Activated naive CD4-positive, alpha-beta T cell treated with anti-CD3 and anti-CD28 coated beads, Interleukin-2, amount 50 U/mL, for 16 hours (primary cell): Measurements from ENCODE around the gene RPL13.
A peak's percentile ranks its signal among the peaks of the same experiment; 100 is the strongest.

Experiments
- DNase-seq: peaks from one replicate; pipeline ENCODE4 v3.0.0-alpha.2; 2020

The RPL13 gene

DNA sequence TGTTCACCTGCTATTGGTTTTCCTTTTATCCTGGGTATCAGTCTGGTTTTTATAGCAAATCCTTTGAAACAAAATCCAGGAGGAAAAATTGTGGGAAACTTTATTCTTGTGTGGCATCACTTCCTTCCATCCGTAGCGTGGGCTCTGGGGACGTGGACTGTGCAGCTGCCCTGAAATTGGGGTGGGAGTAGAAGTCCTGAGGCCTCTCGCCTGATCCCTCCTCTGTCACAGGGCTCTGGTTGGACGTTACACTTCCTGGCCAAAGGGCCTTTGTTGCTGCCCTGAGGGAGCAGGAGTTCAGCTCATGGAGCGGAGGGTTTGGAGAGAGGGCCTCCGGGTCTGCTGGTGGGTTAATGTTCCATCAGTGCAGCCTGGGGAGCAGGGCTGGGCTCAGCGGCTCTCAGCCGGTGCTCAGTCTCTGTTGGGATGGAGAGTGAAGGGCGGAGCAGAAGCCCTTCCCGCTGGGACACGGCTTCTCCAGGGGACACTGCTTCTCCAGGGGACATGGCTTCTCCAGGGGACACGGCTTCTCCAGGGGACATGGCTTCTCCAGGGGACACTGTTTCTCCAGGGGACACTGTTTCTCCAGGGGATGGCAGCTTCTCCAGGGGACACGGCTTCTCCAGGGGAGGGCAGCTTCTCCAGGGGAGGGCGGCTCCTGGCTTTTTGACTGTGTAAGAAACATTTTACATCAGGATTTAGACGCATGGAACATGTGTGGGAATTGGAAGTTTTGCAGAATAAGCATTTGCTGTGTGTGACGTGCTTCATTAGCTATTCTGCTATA is 15.2 kb upstream of the RPL13 start:
- DNase-seq = no peak

DNA sequence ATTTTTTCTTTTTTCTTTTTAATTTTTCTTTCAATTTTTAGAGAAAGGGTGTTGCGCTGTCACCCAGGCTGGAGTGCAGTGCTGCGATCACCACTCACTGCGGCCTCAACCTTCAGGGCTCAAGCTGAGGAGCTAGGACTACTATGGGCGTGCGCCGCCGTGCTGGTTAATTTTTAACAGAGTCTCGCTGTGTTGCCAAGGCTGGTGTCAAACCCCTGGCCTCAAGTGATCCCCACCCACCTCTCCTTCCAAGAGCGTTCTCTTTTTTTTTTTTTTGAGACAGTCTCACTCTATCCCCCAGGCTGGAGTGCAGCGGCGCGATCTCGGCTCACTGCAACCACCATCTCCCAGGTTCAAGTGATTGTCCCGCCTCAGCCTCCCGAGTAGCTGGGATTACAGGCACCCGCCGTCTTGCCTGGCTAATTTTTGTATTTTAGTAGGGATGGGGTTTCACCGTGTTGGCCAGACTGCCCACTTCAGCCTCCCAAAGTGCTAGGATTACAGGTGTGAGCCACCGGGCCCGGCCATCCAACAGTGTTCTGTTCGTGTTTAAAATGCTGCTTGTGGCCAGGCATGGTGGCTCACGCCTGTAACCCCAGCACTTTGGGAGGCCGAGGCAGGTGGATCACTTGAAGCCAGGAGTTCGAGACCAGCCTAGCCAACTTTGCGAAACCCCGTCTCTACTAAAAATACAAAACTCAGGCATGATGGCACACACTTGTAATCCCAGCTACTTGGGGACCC is 14.5 kb upstream of the RPL13 start:
- DNase-seq = no peak

DNA sequence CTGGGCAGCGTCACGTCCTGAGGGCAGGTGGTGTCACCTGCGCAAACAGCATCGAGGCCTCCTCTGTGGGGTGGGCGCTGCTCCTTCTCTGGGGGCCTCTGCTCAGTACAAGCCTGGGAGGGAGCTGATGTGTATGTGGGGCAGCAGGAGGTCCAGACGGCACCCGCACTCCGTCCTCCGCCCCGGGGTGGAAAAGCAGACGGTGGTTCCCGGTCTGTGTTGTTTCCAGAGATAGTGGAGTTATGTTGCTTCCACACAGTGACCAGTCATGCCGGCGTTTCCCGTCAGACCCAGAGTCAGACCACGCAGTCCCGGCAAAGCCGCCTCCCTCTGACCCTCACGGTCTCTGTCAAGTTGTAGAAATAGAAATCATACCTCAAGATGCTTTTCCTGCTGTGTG is 13.7 kb upstream of the RPL13 start:
- no peak for DNase-seq

DNA sequence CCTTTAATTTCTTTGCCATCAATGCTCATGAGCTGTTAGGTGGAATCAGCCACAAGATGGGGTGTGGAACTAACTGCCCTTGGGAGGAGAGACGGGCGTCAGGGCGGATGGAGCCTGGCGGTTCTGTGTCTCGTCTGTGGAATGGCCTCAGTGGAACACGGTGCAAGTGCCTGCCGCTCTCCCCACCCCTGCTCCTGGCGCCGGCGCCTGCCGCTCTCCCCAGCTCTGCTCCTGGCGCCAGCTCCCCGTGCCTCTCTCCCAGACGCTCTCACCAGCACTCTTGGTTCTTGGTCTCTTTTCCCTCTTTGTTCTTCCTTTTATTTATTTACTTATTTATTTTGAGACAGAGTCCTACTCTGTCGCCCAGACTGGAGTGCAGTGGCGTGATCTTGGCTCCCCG is 13.2 kb upstream of the RPL13 start:
- DNase-seq = no peak

DNA sequence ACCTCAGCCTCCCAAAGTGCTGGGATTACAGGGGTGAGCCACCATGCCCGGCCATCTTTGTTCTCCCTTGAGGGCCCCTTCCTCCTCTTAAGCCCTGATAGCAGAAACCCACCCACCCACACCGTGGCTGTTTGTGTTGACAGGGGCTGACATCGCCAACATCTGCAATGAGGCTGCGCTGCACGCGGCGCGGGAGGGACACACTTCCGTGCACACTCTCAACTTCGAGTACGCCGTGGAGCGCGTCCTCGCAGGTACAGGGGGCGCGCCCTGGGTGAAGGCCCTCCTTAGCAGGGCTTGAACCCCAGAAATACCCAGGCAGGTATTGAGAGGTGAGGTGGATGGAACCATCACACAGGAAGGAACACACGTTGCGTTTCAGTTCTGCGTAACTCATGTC is 12.6 kb upstream of the RPL13 start:
- no peak for DNase-seq

DNA sequence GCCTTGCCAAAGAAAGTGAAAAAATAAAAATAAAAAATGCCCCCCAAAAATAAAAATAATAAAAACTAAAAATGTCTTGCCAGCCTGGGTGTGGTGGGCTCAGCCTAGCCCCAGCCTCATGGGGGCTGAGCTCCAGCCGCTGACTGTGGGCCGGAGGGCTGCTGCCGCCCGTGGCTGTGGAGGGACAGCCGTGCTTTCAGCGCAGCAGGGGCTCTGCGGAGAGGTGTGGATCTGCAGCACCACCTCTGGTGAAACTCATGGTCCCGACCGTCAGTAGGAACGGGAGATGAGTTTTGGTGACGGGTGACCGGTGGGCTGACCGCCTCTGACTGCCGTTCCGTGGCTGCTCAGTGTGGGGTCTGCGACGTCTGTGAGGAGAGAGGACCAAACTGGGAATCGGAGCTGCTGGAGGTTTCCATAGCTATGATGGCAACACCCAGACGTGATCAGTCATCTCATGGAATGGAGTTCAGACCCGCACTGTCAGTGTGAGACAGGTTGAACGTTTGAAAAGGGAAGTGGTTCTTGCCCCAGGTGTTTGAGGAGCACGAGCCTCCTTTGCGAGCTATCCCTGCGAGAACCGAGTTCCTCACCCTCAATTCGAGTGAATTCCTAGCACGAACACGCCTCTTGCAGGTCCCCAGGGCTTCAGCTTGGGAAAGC is 12.0 kb upstream of the RPL13 start:
- no peak for DNase-seq

DNA sequence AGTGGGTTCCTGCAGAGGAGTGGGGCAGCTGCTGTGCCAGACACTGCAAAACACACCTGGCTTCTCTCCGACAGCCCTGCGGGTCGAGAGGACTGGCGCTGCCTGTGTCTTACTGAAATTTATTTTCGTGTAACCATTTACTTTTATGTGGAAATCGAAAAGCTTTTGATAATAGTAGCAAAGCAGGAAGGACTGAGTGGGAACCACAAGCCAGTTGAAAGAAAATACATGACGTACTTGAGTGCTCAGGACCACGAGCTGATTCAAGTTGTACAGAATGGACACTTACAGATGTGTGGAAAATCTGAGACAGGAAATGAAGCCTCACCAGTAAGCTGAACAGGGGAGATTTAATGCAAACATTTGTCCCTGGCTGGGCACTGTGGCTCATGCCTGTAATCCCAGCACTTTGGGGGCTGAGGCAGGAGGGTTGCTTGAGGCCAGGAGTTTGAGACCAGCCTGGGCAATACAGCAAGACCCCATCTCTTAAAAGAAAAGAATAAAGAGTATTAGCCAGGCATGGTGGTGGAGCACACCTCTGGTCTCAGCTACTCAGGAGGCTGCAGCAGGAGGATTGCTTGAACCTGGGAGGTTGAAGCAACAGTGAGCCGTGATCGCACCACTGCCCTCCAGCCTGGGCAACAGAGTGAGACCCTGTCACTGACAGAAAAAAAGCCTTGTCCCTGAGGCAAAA is 11.3 kb upstream of the RPL13 start:
- DNase-seq = no peak

DNA sequence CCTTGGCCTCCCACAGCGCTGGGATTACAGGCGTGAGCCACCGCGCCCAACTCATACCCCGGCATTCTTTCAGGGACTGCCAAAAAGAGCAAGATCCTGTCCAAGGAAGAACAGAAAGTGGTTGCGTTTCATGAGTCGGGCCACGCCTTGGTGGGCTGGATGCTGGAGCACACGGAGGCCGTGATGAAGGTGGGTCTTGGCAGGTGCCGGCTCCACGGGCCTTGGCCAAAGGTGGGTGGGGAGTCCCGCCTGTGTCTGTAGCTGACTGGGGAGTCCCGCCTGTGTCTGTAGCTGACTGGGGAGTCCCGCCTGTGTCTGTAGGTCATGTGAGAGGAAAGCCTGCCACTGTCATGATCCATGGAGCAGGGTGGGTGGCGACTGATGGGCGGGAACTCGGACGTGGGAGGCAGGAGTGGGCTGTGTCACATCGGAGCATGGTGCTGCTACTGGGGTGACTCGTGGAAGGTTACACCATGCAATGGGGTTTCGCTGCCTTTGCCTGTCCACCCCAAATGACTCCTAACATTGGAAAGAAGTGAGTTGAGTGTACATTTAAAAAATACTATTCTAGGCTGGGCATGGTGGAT is 10.0 kb upstream of the RPL13 start:
- DNase-seq = no peak

DNA sequence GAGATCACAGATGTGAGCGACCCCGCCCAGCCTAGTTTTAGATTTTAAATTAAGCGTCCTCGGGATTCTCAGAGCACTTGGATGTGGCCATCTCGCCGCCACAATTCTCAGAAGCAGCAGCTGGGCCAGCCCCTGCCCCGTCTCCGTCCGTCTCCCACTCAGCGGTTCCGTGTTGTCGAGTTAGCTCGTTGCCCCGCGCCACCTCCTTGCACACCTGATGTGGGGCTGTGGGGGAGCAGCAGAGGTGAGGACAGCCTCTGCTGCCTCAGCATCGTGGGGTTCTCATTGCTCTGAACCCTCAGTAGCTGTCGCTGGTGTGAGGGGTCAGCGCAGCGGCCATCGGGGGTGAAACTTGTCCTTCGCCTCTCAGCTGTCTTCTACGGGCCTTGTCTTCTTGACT is 8.2 kb upstream of the RPL13 start:
- DNase-seq = no peak

DNA sequence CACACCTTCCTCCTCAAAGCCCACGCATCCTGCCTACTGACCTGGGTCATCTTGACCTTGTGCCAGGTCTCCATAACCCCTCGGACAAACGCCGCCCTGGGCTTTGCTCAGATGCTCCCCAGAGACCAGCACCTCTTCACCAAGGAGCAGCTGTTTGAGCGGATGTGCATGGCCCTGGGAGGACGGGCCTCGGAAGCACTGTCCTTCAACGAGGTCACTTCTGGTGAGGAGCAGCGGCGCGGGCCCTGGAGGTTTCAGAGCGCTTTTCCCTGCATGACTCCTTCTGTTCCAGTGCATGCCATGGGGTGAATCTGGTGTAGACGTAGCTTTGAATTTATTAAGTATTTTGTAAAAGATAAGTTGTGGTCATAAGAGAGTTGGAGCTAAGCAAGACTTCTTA is 7.6 kb upstream of the RPL13 start:
- no peak for DNase-seq

DNA sequence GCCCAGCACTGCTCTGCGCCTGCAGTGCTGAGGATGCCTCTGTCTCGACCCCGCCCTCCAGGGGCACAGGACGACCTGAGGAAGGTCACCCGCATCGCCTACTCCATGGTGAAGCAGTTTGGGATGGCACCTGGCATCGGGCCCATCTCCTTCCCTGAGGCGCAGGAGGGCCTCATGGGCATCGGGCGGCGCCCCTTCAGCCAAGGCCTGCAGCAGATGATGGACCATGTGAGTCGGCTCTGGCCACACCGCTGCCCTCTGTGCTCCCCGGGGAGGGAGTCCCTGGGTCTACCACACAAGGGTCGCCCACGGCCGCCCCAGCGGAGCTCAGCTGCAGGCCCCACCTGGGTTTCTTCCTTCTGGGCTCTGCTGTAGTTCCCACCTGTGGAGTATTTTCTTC is 6.7 kb upstream of the RPL13 start:
- DNase-seq = no peak

DNA sequence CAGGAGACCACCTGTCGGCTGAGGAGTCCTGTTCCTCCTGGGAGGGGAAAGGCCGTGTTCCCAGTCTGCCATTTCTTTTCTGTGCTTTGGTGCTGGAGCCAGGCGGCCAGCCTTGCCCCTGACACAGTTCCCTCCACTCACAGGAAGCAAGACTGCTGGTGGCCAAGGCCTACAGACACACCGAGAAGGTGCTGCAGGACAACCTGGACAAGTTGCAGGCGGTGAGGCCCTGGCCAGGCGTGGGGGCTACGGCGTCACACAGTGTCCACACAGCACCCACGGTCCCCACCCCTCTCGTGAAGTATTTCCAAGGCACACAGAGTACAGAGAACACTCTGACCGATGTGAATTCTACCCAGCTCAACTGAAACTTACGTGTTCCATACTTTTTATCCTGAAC is 6.1 kb upstream of the RPL13 start:
- no peak for DNase-seq

DNA sequence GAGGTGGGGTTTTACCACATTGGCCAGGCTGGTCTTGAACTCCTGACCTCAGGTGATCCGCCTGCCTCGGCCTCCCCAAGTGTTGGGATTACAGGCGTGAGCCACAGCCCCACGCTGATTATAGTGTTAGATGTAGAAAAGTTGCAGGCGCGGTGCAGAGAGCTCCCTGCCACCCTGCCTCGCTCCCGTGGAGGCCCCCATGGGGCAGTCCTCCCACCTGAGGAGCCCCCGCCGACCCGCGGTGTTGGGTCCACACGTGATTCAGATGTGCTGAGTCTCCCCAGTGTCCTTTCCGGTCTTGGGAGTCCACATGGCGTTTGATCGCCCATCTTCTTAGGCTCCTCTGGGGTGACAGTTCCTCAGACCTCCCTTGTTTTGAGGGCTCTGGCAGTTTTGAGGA is 5.2 kb upstream of the RPL13 start:
- no peak for DNase-seq

DNA sequence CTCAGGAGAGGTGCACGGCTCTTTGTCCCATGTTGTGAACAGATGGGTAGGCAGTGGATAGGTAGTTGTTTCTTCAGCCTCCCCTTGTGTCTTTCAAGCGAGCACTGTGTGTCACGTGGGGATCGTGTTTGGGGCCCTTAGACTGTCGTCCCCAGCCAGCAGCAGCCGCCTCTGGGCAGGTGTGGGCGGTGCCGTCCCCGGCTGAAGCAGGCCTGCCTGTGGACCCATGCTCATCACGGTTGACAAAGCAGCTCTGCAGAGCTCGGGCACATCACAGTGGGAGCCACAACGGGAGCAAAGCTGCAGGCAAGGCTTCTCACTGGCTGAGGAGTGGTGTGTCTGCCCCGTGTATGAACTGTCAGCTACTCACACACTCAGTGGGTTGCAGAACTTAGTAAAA is 4.7 kb upstream of the RPL13 start:
- no peak for DNase-seq

DNA sequence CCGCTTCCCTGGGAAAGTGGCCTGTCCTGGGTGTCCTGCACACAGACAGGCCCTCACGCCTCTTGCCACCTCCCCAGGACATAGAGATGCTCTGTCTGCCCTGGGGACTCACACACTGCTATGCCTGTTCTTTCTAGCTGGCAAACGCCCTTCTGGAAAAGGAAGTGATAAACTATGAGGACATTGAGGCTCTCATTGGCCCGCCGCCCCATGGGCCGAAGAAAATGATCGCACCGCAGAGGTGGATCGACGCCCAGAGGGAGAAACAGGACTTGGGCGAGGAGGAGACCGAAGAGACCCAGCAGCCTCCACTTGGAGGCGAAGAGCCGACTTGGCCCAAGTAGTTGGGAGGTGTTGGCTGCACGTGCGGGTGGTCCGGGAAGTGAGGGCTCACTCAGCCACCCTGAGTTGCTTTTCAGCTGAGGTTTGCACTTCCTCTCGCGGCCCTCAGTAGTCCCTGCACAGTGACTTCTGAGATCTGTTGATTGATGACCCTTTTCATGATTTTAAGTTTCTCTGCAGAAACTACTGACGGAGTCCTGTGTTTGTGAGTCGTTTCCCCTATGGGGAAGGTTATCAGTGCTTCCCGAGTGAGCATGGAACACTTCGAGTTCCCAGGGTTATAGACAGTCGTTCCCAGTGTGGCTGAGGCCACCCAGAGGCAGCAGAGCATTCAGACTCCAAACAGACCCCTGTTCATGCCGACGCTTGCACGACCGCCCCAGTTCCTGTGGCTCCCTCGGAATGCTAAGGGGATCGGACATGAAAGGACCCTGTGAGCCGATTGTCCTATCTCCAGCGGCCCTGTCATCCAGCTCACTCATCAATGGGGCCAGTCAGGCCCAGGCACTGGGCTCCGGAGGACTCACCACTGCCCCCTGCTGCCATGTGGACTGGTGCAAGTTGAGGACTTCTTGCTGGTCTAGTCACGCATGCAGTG is 3.5 kb upstream of the RPL13 start:
- peak; percentile 88 for DNase-seq

DNA sequence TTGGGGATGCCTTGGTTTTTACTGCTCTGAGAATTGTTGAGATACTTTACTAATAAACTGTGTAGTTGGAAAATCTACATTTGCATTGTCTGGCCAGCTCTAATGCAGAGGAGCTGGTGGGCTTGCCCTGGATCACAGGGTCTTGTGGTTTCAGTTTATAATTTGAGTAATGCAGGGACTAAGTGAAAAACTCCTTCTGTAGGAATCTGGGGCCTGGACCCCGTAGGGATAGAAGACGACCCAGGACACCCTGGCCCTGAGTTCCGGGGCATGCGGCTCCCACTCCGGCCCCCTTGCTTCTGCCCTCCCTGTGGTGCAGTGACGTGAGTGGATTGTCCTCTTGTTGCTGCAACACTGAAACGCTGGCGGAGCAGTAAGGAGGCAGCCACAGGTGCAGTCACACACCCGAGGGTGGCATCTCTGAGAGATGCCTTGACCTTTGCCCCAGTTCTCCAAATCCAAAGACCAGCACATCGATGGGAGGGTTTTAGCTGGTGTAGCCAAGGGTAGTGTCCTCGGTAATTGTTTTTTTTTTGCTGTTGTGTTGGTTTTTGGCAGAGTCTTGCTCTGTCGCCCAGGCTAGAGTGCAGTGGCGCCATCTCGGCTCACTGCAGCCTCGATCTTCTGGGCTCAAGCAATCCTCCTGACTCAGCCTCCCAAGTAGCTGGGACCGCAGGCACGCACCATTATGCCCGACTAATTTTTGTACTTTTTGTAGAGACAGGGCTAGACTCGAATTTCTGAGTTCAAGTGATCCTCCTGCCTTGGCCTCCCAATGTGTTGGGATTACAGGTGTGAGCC is 2.6 kb upstream of the RPL13 start:
- no peak for DNase-seq

DNA sequence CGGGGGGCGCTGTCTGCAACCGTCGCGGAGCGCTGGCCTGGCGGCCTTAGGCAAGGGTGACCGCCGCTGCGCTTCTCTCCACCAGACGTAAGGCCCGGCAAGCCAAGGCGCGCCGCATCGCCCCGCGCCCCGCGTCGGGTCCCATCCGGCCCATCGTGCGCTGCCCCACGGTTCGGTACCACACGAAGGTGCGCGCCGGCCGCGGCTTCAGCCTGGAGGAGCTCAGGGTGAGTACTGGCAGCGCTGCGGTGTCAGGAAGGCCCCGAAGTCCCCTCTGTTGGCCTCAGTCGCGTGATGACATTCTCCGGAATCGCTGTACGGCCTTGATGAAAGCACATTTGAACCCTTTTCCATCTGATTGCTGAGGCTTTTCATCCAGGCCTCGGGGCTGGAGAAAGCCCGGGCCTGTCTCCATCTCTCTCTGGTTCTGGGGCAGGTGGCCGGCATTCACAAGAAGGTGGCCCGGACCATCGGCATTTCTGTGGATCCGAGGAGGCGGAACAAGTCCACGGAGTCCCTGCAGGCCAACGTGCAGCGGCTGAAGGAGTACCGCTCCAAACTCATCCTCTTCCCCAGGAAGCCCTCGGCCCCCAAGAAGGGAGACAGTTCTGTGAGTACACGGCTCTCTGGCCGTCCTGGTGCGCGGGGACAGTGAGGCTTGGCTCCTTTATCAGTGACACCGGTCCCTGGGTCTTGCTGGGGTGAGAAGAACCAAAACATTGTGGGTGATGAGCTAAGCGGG is 831 bp downstream of the RPL13 start:
- DNase-seq = no peak

DNA sequence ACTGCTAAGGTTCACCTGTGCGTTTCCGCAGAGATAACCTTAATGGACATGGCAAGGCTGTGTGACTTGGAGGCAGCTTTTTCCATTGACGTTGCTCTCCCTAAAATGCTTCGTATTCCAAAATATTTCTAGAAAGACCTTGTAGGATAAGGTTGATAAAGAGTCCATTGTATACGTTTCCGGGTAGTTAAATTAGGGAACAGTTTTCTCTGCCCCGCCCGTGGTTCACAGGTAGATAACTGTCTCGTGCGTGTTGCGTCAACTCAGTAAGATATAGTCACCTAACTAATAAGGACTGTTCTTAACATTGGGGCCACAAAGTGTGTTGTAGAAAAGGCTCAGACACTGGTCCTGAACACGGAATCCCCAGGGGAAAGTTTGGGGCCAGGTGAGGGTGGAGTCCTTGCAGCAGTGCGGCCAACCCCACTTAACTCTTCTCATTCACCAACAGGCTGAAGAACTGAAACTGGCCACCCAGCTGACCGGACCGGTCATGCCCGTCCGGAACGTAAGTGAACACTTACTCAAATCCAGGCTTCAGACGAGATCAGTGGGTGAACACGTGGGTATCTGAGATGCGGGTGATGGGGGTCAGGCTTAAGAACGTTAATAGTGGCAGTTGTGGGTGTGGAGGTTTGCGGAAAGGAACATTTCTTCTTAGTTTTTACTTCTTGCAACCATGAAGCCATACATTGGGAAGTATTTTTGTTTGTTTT is 1.6 kb downstream of the RPL13 start:
- no peak for DNase-seq

DNA sequence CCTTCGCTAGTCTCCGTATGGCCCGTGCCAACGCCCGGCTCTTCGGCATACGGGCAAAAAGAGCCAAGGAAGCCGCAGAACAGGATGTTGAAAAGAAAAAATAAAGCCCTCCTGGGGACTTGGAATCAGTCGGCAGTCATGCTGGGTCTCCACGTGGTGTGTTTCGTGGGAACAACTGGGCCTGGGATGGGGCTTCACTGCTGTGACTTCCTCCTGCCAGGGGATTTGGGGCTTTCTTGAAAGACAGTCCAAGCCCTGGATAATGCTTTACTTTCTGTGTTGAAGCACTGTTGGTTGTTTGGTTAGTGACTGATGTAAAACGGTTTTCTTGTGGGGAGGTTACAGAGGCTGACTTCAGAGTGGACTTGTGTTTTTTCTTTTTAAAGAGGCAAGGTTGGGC is 2.5 kb downstream of the RPL13 start:
- DNase-seq = no peak
